B cell (primary cell): ENCODE measurements around the gene SLC7A10.

ENCODE experiments used
- EZH2 ChIP-seq: IDR thresholded peaks from 2 replicates; pipeline ENCODE4 v1.6.1; 2012; ENCODE audit warnings: borderline replicate concordance, low read depth, mild to moderate bottlenecking, moderate library complexity, low read length; ENCODE audit not compliant: insufficient read depth, poor library complexity, severe bottlenecking
- TF ChIP-seq, protein P1 (sequence below): fragments of 200-600 bp; IDR thresholded peaks from one replicate; pipeline ENCODE4 v1.8.0; 2022; ENCODE audit warnings: antibody characterized with exemption, mild to moderate bottlenecking

DNA sequence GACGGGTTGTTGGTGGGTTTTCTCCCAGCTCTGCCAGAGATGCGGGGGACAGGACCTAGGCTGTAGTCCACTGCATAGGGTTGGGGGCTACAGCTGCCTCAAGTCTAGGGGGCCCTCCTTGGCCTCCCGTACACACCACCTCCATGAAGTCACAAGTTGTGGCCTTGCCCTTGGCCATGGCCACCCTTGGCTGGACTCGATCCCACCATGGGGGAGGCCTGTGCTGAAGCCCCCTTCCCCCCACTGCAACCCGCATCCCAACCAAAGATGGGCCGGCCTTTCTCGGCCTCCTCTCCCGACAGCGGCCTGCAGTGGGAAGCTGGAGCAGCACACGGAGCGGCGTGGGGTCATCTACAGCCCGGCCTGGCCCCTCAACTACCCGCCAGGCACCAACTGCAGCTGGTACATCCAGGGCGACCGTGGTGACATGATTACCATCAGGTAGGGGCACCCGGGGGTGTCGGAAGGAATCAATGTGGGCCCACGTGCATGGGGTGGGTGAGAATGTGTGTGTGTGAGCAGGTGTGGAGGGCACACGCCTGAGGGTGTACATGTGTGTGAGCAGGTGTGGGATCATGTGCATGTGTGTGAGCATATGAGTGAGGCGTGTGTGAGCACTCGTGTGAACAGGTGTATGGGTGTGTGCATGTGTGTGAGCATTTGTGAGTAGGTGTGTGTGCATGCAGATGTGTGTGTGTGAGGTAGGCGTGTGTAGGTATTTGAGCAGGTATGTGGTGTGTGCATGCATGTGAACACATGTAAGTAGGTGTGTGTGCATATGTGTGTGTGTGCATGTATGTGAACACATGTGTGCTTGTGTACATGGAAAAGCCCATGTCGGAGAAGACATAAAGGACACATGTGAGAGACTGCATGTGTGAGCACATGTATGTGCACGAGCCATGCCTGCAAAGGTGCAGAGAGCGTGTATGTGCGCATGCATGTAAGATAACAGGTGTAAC, 22.8 kb downstream of the SLC7A10 start:
- TF ChIP-seq, protein P1, sequence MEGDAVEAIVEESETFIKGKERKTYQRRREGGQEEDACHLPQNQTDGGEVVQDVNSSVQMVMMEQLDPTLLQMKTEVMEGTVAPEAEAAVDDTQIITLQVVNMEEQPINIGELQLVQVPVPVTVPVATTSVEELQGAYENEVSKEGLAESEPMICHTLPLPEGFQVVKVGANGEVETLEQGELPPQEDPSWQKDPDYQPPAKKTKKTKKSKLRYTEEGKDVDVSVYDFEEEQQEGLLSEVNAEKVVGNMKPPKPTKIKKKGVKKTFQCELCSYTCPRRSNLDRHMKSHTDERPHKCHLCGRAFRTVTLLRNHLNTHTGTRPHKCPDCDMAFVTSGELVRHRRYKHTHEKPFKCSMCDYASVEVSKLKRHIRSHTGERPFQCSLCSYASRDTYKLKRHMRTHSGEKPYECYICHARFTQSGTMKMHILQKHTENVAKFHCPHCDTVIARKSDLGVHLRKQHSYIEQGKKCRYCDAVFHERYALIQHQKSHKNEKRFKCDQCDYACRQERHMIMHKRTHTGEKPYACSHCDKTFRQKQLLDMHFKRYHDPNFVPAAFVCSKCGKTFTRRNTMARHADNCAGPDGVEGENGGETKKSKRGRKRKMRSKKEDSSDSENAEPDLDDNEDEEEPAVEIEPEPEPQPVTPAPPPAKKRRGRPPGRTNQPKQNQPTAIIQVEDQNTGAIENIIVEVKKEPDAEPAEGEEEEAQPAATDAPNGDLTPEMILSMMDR, result no peak
- no peak for TF ChIP-seq EZH2
